ENCODE data around the gene ITCH.
"Not testable (repeated sequence)": the region's sequence is repeated elsewhere in the genome, so short reads cannot be mapped to it uniquely, and the experiment has no call there.

ITCH gene

GRCh38 chr20:34433391-34433790 lies 70.3 kb downstream of the ITCH start:
- Histone ChIP-seq H3K27me3 (no peaks in the 10 kb centered on the region), H3K27ac (no peak overlapping the region), H3K4me1 (ENCODE audit: control insufficient read depth in 1 of 2, insufficient read depth in 1 of 2, low read depth in 1 of 2, low read length in 1 of 2) (no peaks in the 10 kb centered on the region), H3K36me3 (peaks cover 39% of the 10 kb centered on the region), H3K4me3 (ENCODE audit: low read depth in 1 of 2, low read length in 1 of 2) (no peak overlapping the region), H3K9me3 (no peaks in the 10 kb centered on the region)
- TF ChIP-seq CTCF (IDR thresholded peaks at IDR 0.05): no peak

- H3K27me3 ChIP-seq: no peaks in the 10 kb centered on the region
- peaks cover 51% of the 10 kb centered on the region for H3K36me3 ChIP-seq
- H3K9me3 ChIP-seq: no peaks in the 10 kb centered on the region
- H3K4me3 ChIP-seq (ENCODE audit: low read depth in 1 of 2, low read length in 1 of 2): no peak overlapping the region
- no peak for TF ChIP-seq CTCF (IDR thresholded peaks at IDR 0.05)
- no peak overlapping the region for H3K27ac ChIP-seq
- no peaks in the 10 kb centered on the region for H3K4me1 ChIP-seq (ENCODE audit: control insufficient read depth in 1 of 2, insufficient read depth in 1 of 2, low read depth in 1 of 2, low read length in 1 of 2)
Measured at GRCh38 chr20:34435589-34435988, 72.5 kb downstream of the ITCH start.

GRCh38 chr20:34437330-34437986 lies 74.4 kb downstream of the ITCH start:
- H3K9me3 ChIP-seq: no peaks in the 10 kb centered on the region
- H3K27me3 ChIP-seq: no peaks in the 10 kb centered on the region
- H3K27ac ChIP-seq: no peak overlapping the region
- H3K4me3 ChIP-seq (ENCODE audit: low read depth in 1 of 2, low read length in 1 of 2): no peak overlapping the region
- no peaks in the 10 kb centered on the region for H3K4me1 ChIP-seq (ENCODE audit: control insufficient read depth in 1 of 2, insufficient read depth in 1 of 2, low read depth in 1 of 2, low read length in 1 of 2)
- TF ChIP-seq CTCF (IDR thresholded peaks at IDR 0.05): no peak
- peaks cover 67% of the 10 kb centered on the region for H3K36me3 ChIP-seq

GRCh38 chr20:34439168-34439567 lies 76.1 kb downstream of the ITCH start:
- H3K27ac ChIP-seq: no peak overlapping the region
- no peak overlapping the region for H3K4me3 ChIP-seq (ENCODE audit: low read depth in 1 of 2, low read length in 1 of 2)
- H3K4me1 ChIP-seq (ENCODE audit: control insufficient read depth in 1 of 2, insufficient read depth in 1 of 2, low read depth in 1 of 2, low read length in 1 of 2): no peaks in the 10 kb centered on the region
- no peaks in the 10 kb centered on the region for H3K9me3 ChIP-seq
- H3K27me3 ChIP-seq: no peaks in the 10 kb centered on the region
- H3K36me3 ChIP-seq: peaks cover 83% of the 10 kb centered on the region
- no peak for TF ChIP-seq CTCF (IDR thresholded peaks at IDR 0.05)

- not testable (repeated sequence) for H3K27ac ChIP-seq, H3K27me3 ChIP-seq
- H3K36me3 ChIP-seq: peaks cover 99% of the 10 kb centered on the region
Measured at GRCh38 chr20:34441423-34441822, 78.3 kb downstream of the ITCH start.

GRCh38 chr20:34443546-34443945 lies 80.5 kb downstream of the ITCH start:
- Histone ChIP-seq H3K4me3 (ENCODE audit: low read depth in 1 of 2, low read length in 1 of 2) (no peak overlapping the region), H3K36me3 (peaks cover 98% of the 10 kb centered on the region), H3K4me1 (ENCODE audit: control insufficient read depth in 1 of 2, insufficient read depth in 1 of 2, low read depth in 1 of 2, low read length in 1 of 2) (no peaks in the 10 kb centered on the region), H3K27me3 (no peaks in the 10 kb centered on the region), H3K9me3 (no peaks in the 10 kb centered on the region), H3K27ac (no peak overlapping the region)
- TF ChIP-seq CTCF (IDR thresholded peaks at IDR 0.05): no peak

More at GRCh38 chr20:34441423-34441822, 78.3 kb downstream of the ITCH start:
- H3K9me3 ChIP-seq; H3K4me3 ChIP-seq (ENCODE audit: low read depth in 1 of 2, low read length in 1 of 2); H3K4me1 ChIP-seq (ENCODE audit: control insufficient read depth in 1 of 2, insufficient read depth in 1 of 2, low read depth in 1 of 2, low read length in 1 of 2): not testable (repeated sequence)
